Measurements from ENCODE around the gene ZBTB38. TPM values are rescaled to one million over a fixed set of nuclear protein-coding genes. Genes with fewer than 3 reads are reported as not detected.

ZBTB38 gene
- total RNA-seq, 2 experiments from 2014 or later, result 21.8 to 22.0 TPM

GRCh38 chr3:141401573-141402475 lies 33.5 kb downstream of the ZBTB38 start:
- peaks cover 63% of the 10 kb centered on the region for H3K4me1 Mint-ChIP-seq (ENCODE audit: low read depth)
- DNase-seq, result peak in 12 of 14 experiments; percentile 30 to 79 (median 52)
- Histone ChIP-seq H3K9me3 (ENCODE audit: control insufficient read depth in 1 of 2, insufficient read depth in 1 of 2, low read length in 2 of 2) (peaks cover 0 to 3% of the 10 kb centered on the region in 2 experiments), H3K27ac (ENCODE audit: low read depth in 1 of 2, low read length in 2 of 2) (peak overlapping the region; percentile 60 to 85), H3K4me3 (ENCODE audit: low read length) (peak overlapping the region; percentile 64), H3K36me3 (ENCODE audit: insufficient read depth, low read length) (peaks cover 30% of the 10 kb centered on the region), H3K4me1 (ENCODE audit: insufficient read depth, low read length) (peaks cover 28% of the 10 kb centered on the region), H3K27me3 (ENCODE audit: control insufficient read depth in 1 of 2, insufficient read depth in 2 of 2, low read length in 2 of 2) (no peaks in the 10 kb centered on the region)
- peak overlapping the region; percentile 67 for H3K27ac Mint-ChIP-seq
- H3K36me3 Mint-ChIP-seq (ENCODE audit: low read depth), result peaks cover 40% of the 10 kb centered on the region
- intact Hi-C loops (cut with DNase I, micrococcal nuclease), result loop anchor here in 1 of 2 experiments (1.0 kb wide), 1 partner anchor 9 kb away; no protein-coding TSS in a partner anchor
- H3K27me3 Mint-ChIP-seq, result no peaks in the 10 kb centered on the region
- ChIA-PET CTCF (interaction anchor here (1.2 to 1.6 kb wide), 4 partner anchors 31 to 90 kb away, joined by 3 to 6 read pairs (median 4); no protein-coding TSS in a partner anchor), POLR2A (interaction anchor here (0.6 to 5.3 kb wide), 12 partner anchors 11 to 170 kb away, joined by 3 to 114 read pairs (median 4); partner anchors contain the start of gene PXYLP1)
- no peaks in the 10 kb centered on the region for H3K9me3 Mint-ChIP-seq
- H3K4me3 Mint-ChIP-seq, result peak overlapping the region; percentile 90
- ATAC-seq (ENCODE audit: poor library complexity), result peak; percentile 66
- no peak for TF ChIP-seq CTCF (IDR thresholded peaks at IDR 0.05)

GRCh38 chr3:141402476-141403171 lies 34.3 kb downstream of the ZBTB38 start:
- H3K9me3 ChIP-seq (ENCODE audit: control insufficient read depth in 1 of 2, insufficient read depth in 1 of 2, low read length in 2 of 2), result no peaks in the 10 kb centered on the region
- peak overlapping the region; percentile 42 to 46 for H3K27ac ChIP-seq (ENCODE audit: low read depth in 1 of 2, low read length in 2 of 2)
- H3K4me1 ChIP-seq (ENCODE audit: insufficient read depth, low read length), result peaks cover 28% of the 10 kb centered on the region
- no peaks in the 10 kb centered on the region for H3K9me3 Mint-ChIP-seq
- peaks cover 38% of the 10 kb centered on the region for H3K36me3 ChIP-seq (ENCODE audit: insufficient read depth, low read length)
- H3K27ac Mint-ChIP-seq, result peak overlapping the region; percentile 98
- DNase-seq, result peak; percentile 33 to 67 (median 48)
- peak overlapping the region; percentile 64 for H3K4me3 ChIP-seq (ENCODE audit: low read length)
- peaks cover 63% of the 10 kb centered on the region for H3K4me1 Mint-ChIP-seq (ENCODE audit: low read depth)
- H3K36me3 Mint-ChIP-seq (ENCODE audit: low read depth), result peaks cover 48% of the 10 kb centered on the region
- peak overlapping the region; percentile 98 for H3K4me3 Mint-ChIP-seq
- no peaks in the 10 kb centered on the region for H3K27me3 ChIP-seq (ENCODE audit: control insufficient read depth in 1 of 2, insufficient read depth in 2 of 2, low read length in 2 of 2)
- no peaks in the 10 kb centered on the region for H3K27me3 Mint-ChIP-seq
- ChIA-PET CTCF (interaction anchor here (1.1 to 1.6 kb wide), 2 partner anchors 9 to 39 kb away, joined by 6 read pairs; no protein-coding TSS in a partner anchor), POLR2A (interaction anchor here (0.6 to 5.3 kb wide), 11 partner anchors 10 to 171 kb away, joined by 3 to 114 read pairs (median 4); partner anchors contain the start of gene PXYLP1)
- intact Hi-C loops (cut with DNase I, micrococcal nuclease), result no loop called here
- no peak for TF ChIP-seq CTCF (IDR thresholded peaks at IDR 0.05)
- ATAC-seq (ENCODE audit: poor library complexity), result peak; percentile 69

GRCh38 chr3:141403576-141403975 lies 35.3 kb downstream of the ZBTB38 start:
- H3K4me1 Mint-ChIP-seq (ENCODE audit: low read depth), result peaks cover 63% of the 10 kb centered on the region
- no peak overlapping the region for H3K27ac ChIP-seq (ENCODE audit: low read depth in 1 of 2, low read length in 2 of 2)
- H3K36me3 ChIP-seq (ENCODE audit: insufficient read depth, low read length), result peaks cover 41% of the 10 kb centered on the region
- peak overlapping the region; percentile 98 for H3K4me3 Mint-ChIP-seq
- H3K27me3 Mint-ChIP-seq, result no peaks in the 10 kb centered on the region
- no peaks in the 10 kb centered on the region for H3K9me3 Mint-ChIP-seq
- ATAC-seq (ENCODE audit: poor library complexity), result no peak
- H3K27me3 ChIP-seq (ENCODE audit: control insufficient read depth in 1 of 2, insufficient read depth in 2 of 2, low read length in 2 of 2), result no peaks in the 10 kb centered on the region
- DNase-seq, result peak in 3 of 14 experiments; percentile 39 to 77 (median 41)
- ChIA-PET POLR2A (interaction anchor here (0.9 to 5.3 kb wide), 10 partner anchors 9 to 172 kb away, joined by 3 to 114 read pairs (median 4); partner anchors contain the start of gene PXYLP1), CTCF (interaction anchor here (0.9 to 1.6 kb wide), 3 partner anchors 9 to 92 kb away, joined by 4 to 6 read pairs (median 6); no protein-coding TSS in a partner anchor)
- no peaks in the 10 kb centered on the region for H3K9me3 ChIP-seq (ENCODE audit: control insufficient read depth in 1 of 2, insufficient read depth in 1 of 2, low read length in 2 of 2)
- H3K27ac Mint-ChIP-seq, result peak overlapping the region; percentile 98
- intact Hi-C loops (cut with DNase I, micrococcal nuclease), result no loop called here
- TF ChIP-seq CTCF (IDR thresholded peaks at IDR 0.05), result no peak
- H3K4me3 ChIP-seq (ENCODE audit: low read length), result peak overlapping the region; percentile 64
- H3K36me3 Mint-ChIP-seq (ENCODE audit: low read depth), result peaks cover 58% of the 10 kb centered on the region
- H3K4me1 ChIP-seq (ENCODE audit: insufficient read depth, low read length), result peaks cover 28% of the 10 kb centered on the region
